HCEC 1CT (cell line): ENCODE measurements around the gene PDCD10.

ENCODE experiments used
- DNase-seq: peaks from one replicate; pipeline ENCODE4 v3.0.0-alpha.2; 2017

The PDCD10 gene

GRCh38 chr3:167671878-167672427 is 62.7 kb downstream of the PDCD10 start:
- DNase-seq, result no peak

- DNase-seq, result no peak
These were observed 65.0 kb downstream of the PDCD10 start for GRCh38 chr3:167669699-167670098.

GRCh38 chr3:167668651-167669050 is 66.0 kb downstream of the PDCD10 start:
- DNase-seq, result no peak

- no peak for DNase-seq
These were observed 68.1 kb downstream of the PDCD10 start for GRCh38 chr3:167666563-167666962.

GRCh38 chr3:167662919-167663400 is 71.7 kb downstream of the PDCD10 start:
- no peak for DNase-seq

GRCh38 chr3:167657684-167658225 is 76.9 kb downstream of the PDCD10 start:
- no peak for DNase-seq

- no peak for DNase-seq
These were observed 77.9 kb downstream of the PDCD10 start for GRCh38 chr3:167656821-167657220.

GRCh38 chr3:167653760-167654159 is 80.9 kb downstream of the PDCD10 start, which contains the start of gene WDR49:
Gene WDR49, minus strand, starts transcription at chr3:167653942. Its CDS starts 517 bp downstream, at chr3:167653425.
- no peak for DNase-seq

- DNase-seq, result no peak
These were observed 81.5 kb downstream of the PDCD10 start for GRCh38 chr3:167653155-167653554.

GRCh38 chr3:167651826-167652225 is 82.9 kb downstream of the PDCD10 start:
- no peak for DNase-seq

GRCh38 chr3:167650459-167650858 is 84.2 kb downstream of the PDCD10 start:
- no peak for DNase-seq

GRCh38 chr3:167649746-167650145 is 84.9 kb downstream of the PDCD10 start:
- DNase-seq, result no peak

GRCh38 chr3:167644611-167645010 is 90.1 kb downstream of the PDCD10 start:
- DNase-seq, result no peak
